CD4-positive, CD25-positive, alpha-beta regulatory T cell (primary cell): ENCODE data around the gene AGFG2. TPM values are rescaled to one million over a fixed set of nuclear protein-coding genes. Genes with fewer than 3 reads are reported as not detected.
A peak's percentile ranks its signal among the peaks of the same experiment; 100 is the strongest.
"Not testable (repeated sequence)": the region's sequence is repeated elsewhere in the genome, so short reads cannot be mapped to it uniquely, and the experiment has no call there.

Source experiments
- ATAC-seq, 2 donors: fragments of 150-1000 bp; cut with Tn5 transposase; one replicate each; pipeline ENCODE4 v1.10.0; 2021; ENCODE audit warnings: low read depth in 2 of 2, moderate number of reproducible peaks in 2 of 2, moderate library complexity in 1 of 2
- DNase-seq, 3 donors: peaks; one replicate each; pipeline versions ENCODE4 v3.0.0 to v3.0.0-alpha.2; 2012 to 2022; ENCODE audit warnings: mixed read lengths in 1 of 3
- H3K27ac ChIP-seq: one replicate; pipeline ENCODE4 v1.7.0; 2013; ENCODE audit warnings: mild to moderate bottlenecking, low read length; ENCODE audit not compliant: insufficient read depth, poor library complexity, severe bottlenecking
- H3K27me3 ChIP-seq: one replicate; pipeline ENCODE4 v1.7.0; 2013; ENCODE audit warnings: low read length; ENCODE audit not compliant: control insufficient read depth, insufficient read depth
- H3K36me3 ChIP-seq: one replicate; pipeline ENCODE4 v1.7.0; 2013; ENCODE audit warnings: mild to moderate bottlenecking, low read length, moderate library complexity; ENCODE audit not compliant: control insufficient read depth, insufficient read depth
- H3K4me1 ChIP-seq: 2 replicates; pipeline ENCODE4 v1.7.0; 2013; ENCODE audit warnings: mild to moderate bottlenecking, low read length; ENCODE audit not compliant: insufficient read depth, control insufficient read depth, poor library complexity, severe bottlenecking
- H3K4me3 ChIP-seq: one replicate; pipeline ENCODE4 v1.7.0; 2013; ENCODE audit warnings: low read depth, mild to moderate bottlenecking, low read length, moderate library complexity
- H3K9me3 ChIP-seq, 2 experiments: 1 replicate in 1 of 2; 2 replicates in 1 of 2; pipeline ENCODE4 v1.7.0; 2013; ENCODE audit warnings: low read length in 2 of 2, mild to moderate bottlenecking in 1 of 2, moderate library complexity in 1 of 2; ENCODE audit not compliant: control insufficient read depth in 2 of 2
- H3K27ac Mint-ChIP-seq, 3 donors: one replicate each; pipeline ENCODE4 v1.8.0; 2020 to 2022; ENCODE audit warnings: mild to moderate bottlenecking in 3 of 3, mixed read lengths in 3 of 3, moderate library complexity in 2 of 3
- H3K27me3 Mint-ChIP-seq: one replicate; pipeline ENCODE4 v1.8.0; 2022; ENCODE audit warnings: mild to moderate bottlenecking, mixed read lengths
- H3K36me3 Mint-ChIP-seq: one replicate; pipeline ENCODE4 v1.8.0; 2020; ENCODE audit warnings: mixed read lengths
- H3K4me1 Mint-ChIP-seq, 4 donors: one replicate each; pipeline ENCODE4 v1.8.0; 2020 to 2022; ENCODE audit warnings: mixed read lengths in 4 of 4, mild to moderate bottlenecking in 1 of 4
- H3K4me3 Mint-ChIP-seq, 4 donors: one replicate each; pipeline ENCODE4 v1.8.0; 2020 to 2022; ENCODE audit warnings: mild to moderate bottlenecking in 4 of 4, mixed read lengths in 4 of 4, moderate library complexity in 3 of 4
- H3K9me3 Mint-ChIP-seq, 7 donors: one replicate each; pipeline ENCODE4 v1.8.0; 2020 to 2022; ENCODE audit warnings: mixed read lengths in 7 of 7, mild to moderate bottlenecking in 3 of 7, moderate library complexity in 2 of 7
- polyA plus RNA-seq, 4 donors: library from polyadenylated mRNA; unstranded; fragments of 300-500 nt; fragmentation: Illumina TruSeq; gene quantifications; one replicate each; pipeline ENCODE4 v1.2.3, GENCODE V29; 2021
- total RNA-seq: library from RNA; stranded (reverse); gene quantifications from one replicate; pipeline ENCODE4 v1.2.3, GENCODE V29; 2022

The AGFG2 gene
- total and polyA plus RNA-seq, 5 donors from 2014 or later = 11.7 to 40.8 (median 17.3) TPM

DNA sequence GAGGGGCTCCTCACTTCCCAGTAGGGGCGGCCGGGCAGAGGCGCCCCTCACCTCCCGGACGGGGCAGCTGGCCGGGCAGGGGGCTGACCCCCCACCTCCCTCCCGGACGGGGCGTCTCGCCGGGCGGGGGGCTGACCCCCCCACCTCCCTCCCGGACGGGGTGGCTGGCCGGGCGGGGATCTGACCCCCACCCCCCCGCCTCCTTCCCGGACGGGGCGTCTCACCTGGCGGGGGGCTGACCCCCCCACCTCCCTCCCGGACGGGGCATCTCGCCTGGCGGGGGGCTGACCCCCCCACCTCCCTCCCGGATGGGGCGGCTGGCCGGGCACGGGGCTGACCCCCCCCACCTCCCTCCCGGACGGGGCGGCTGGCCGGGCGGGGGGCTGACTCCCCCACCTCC, 15.8 kb upstream of the AGFG2 start:
- H3K9me3 ChIP-seq, H3K27me3 ChIP-seq, H3K9me3 Mint-ChIP-seq, H3K27me3 Mint-ChIP-seq, H3K4me3 ChIP-seq, H3K27ac ChIP-seq, H3K4me1 Mint-ChIP-seq, ATAC-seq, H3K36me3 Mint-ChIP-seq, H3K4me1 ChIP-seq, DNase-seq, H3K36me3 ChIP-seq, H3K4me3 Mint-ChIP-seq, H3K27ac Mint-ChIP-seq: not testable (repeated sequence)

DNA sequence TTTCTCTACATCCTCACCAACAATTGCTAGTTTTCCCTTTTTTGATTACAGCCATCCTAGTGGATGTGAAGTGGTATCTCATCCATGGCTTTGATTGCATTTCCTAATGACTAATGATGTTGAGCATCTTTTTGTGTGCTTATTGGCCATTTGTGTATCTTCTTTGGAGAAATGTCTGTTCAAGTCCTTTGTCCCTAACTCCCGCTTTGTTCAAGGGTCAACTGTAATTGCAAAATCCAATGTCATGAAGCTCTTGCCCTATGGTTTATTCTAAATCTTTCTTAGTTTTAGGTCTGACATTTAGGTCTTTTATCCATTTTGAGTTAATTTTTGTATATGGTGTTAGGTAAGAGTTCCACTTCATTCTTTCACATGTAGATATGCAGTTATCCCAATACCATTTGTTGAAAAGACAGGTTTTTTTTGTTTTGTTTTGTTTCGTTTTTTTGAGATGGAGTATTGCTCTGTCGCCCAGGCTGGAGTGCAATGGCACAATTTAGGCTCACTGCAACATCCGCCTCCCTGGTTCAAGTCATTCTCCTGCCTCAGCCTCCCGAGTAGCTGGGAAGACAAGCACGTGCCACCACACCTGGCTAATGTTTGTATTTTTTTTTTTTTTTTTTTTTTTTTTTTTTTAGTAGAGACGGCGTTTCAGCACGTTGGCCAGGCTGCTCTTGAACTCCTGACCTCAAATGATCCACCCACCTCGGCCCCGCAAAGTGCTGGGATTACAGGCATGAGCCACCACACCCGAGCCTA, 10.7 kb upstream of the AGFG2 start:
- not testable (repeated sequence) for H3K36me3 ChIP-seq, H3K9me3 Mint-ChIP-seq, H3K36me3 Mint-ChIP-seq, H3K4me3 Mint-ChIP-seq, H3K27me3 Mint-ChIP-seq, H3K27me3 ChIP-seq, ATAC-seq, H3K4me3 ChIP-seq, DNase-seq, H3K27ac Mint-ChIP-seq, H3K9me3 ChIP-seq, H3K4me1 ChIP-seq, H3K27ac ChIP-seq, H3K4me1 Mint-ChIP-seq

DNA sequence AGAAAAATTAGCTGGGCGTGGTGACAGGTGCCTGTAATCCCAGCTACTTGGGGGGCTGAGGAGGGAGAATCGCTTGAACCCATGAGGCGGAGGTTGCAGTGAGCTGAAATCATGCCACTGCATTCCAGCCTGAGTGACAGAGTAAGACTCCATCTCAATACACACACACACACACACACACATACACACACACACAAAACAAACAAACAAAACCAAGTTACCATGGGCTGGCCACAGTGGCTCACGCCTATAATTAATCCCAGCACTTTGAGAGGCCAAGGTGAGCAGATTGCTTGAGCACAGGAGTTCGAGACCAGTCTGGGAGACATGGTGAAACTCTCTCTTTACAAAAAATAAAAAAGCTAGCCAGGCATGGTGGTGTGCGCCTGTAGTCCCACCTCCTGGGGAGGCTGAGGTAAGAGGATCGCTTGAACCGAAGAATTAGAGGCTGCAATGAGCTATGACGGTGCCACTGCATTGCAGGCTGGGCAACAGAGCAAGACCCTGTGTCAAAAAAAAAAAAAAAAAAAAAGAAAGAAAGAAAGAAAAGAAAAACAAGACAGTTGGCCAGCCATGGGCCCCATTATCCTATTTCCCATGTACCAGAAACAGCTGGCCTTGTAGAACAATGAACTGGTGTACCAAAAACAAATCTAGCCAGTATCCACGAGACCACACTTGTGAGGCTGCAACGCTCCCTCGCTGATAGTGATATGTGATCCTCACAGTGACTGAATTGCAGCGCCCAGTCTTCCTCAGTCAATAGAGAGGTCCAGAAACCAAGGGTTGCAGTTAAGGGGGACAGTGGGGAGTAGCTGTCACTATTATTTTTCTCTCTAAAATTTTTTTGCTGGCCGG, 6.6 kb upstream of the AGFG2 start:
- Histone ChIP-seq H3K27ac (no peak overlapping the region), H3K4me1 (no peaks in the 10 kb centered on the region), H3K27me3 (no peaks in the 10 kb centered on the region), H3K4me3 (no peak overlapping the region), H3K36me3 (no peaks in the 10 kb centered on the region), H3K9me3 (no peaks in the 10 kb centered on the region)
- no peak for ATAC-seq
- H3K27ac Mint-ChIP-seq = no peak overlapping the region
- H3K4me3 Mint-ChIP-seq = no peak overlapping the region
- DNase-seq = no peak
- H3K27me3 Mint-ChIP-seq = no peaks in the 10 kb centered on the region
- H3K4me1 Mint-ChIP-seq = no peaks in the 10 kb centered on the region
- H3K9me3 Mint-ChIP-seq = no peaks in the 10 kb centered on the region
- no peaks in the 10 kb centered on the region for H3K36me3 Mint-ChIP-seq

DNA sequence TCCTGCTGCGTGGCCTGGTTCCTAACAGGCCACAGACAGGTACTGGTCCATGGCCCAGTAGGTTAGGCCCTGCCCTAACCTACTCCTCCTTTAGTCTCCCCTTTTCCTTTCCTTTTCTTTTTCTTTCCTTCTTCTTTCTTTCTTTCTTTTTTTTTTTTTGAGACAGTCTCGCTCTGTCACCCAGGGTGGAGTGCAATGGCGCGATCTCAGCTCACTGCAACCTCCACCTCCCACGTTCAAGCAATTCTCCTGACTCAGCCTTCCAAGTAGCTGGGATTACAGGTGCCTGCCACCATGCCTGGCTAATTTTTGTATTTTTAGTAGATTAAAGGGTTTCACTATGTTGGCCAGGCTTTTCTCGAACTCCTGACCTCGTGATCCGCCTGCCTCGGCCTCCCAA, 3.0 kb upstream of the AGFG2 start:
- H3K36me3 Mint-ChIP-seq, H3K27ac Mint-ChIP-seq, DNase-seq, H3K27me3 Mint-ChIP-seq, H3K4me3 ChIP-seq, H3K27ac ChIP-seq, ATAC-seq, H3K9me3 Mint-ChIP-seq, H3K36me3 ChIP-seq, H3K27me3 ChIP-seq, H3K9me3 ChIP-seq, H3K4me3 Mint-ChIP-seq: not testable (repeated sequence)
- H3K4me1 Mint-ChIP-seq = peaks cover 6 to 23% (median 12%) of the 10 kb centered on the region in 4 donors
- H3K4me1 ChIP-seq = peaks cover 18% of the 10 kb centered on the region

DNA sequence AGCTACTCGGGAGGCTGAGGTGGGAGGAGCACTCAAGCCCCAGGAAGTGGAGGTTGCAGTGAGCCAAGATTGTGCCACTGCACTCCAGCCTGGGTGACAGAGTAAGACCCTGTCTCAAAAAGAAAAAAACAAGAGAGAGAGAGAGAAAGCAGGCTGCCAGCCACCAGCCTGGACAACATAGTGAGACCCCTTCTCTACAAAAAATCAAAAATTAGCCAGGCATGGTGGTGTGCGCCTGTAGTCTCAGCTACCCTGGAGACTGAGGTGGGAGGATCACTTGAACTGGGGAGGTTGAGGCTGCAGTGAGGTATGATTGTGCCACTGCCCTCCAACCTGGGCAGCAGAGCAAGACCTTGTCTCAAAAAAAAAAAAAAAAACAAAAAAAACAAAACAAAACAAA, 2.3 kb upstream of the AGFG2 start:
- H3K27me3 ChIP-seq, H3K36me3 ChIP-seq, H3K9me3 Mint-ChIP-seq, H3K27ac ChIP-seq, H3K4me3 ChIP-seq, DNase-seq, ATAC-seq, H3K9me3 ChIP-seq, H3K27me3 Mint-ChIP-seq, H3K36me3 Mint-ChIP-seq: not testable (repeated sequence)
- Mint-ChIP-seq H3K27ac (peak overlapping the region in 1 of 3 donors; percentile 23), H3K4me3 (peak overlapping the region in 1 of 4 donors; percentile 37), H3K4me1 (peaks cover 8 to 30% (median 18%) of the 10 kb centered on the region in 4 donors)
- H3K4me1 ChIP-seq = peaks cover 21% of the 10 kb centered on the region

DNA sequence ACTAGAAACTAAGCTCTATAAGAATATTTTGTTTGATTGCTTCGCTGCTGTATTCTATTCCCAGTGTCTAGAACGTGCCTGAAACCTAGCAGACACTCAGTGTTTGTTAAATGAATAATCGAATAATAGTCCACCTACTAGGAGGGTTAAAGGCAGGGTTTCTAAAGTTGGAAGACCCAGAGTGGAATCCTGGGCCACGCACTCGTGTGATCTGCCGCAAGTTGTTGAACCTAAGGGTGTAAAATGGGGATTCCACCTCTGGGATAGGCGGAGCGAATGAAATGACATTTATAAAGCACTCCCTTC, 702 bp upstream of the AGFG2 start:
- peak overlapping the region; percentile 65 for H3K27ac ChIP-seq
- peaks cover 16 to 46% (median 30%) of the 10 kb centered on the region in 4 donors for H3K4me1 Mint-ChIP-seq
- peak overlapping the region; percentile 93 to 100 (median 98) for H3K4me3 Mint-ChIP-seq
- peaks cover 4% of the 10 kb centered on the region for H3K36me3 Mint-ChIP-seq
- no peak for ATAC-seq
- H3K27me3 ChIP-seq = no peaks in the 10 kb centered on the region
- H3K9me3 ChIP-seq = no peaks in the 10 kb centered on the region
- peak overlapping the region; percentile 88 for H3K4me3 ChIP-seq
- no peaks in the 10 kb centered on the region for H3K36me3 ChIP-seq
- H3K9me3 Mint-ChIP-seq = no peaks in the 10 kb centered on the region
- H3K27me3 Mint-ChIP-seq = no peaks in the 10 kb centered on the region
- no peak for DNase-seq
- peak overlapping the region; percentile 56 to 88 (median 79) for H3K27ac Mint-ChIP-seq
- peaks cover 37% of the 10 kb centered on the region for H3K4me1 ChIP-seq

DNA sequence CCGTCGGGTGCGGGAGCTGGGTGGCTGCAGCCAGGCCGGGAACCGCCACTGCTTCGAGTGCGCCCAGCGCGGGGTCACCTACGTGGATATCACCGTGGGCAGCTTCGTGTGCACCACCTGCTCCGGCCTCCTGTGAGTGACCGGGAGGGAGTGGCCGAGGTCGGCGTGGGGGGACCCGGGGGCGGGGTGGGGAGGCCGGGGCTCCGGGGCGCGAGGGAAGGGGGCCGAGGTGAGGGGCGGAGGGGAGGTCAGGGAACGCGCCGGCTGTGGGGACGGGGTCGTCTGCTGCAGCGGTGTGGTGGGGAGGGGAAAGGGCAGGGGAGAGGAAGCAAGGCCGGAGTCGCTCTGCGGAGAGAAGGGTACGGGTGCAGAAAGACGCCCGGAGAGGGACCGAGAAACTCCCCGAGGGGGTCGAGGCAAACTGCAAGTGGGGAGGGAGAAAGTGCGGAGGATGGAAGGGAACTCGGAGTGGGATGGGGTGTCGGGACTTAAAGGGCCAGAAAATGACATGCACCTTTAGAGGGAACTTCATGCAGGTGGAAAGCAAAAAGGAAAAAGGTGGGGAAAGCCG, 518 bp downstream of the AGFG2 start:
- Histone ChIP-seq H3K4me1 (peaks cover 49% of the 10 kb centered on the region), H3K27ac (peak overlapping the region; percentile 74), H3K36me3 (no peaks in the 10 kb centered on the region), H3K27me3 (no peaks in the 10 kb centered on the region), H3K9me3 (no peaks in the 10 kb centered on the region), H3K4me3 (peak overlapping the region; percentile 92)
- no peaks in the 10 kb centered on the region for H3K9me3 Mint-ChIP-seq
- DNase-seq (no peak), ATAC-seq (no peak)
- H3K27ac Mint-ChIP-seq = peak overlapping the region in 2 of 3 donors; percentile 88 to 90
- H3K4me3 Mint-ChIP-seq = peak overlapping the region; percentile 93 to 100 (median 98)
- peaks cover 4% of the 10 kb centered on the region for H3K36me3 Mint-ChIP-seq
- H3K27me3 Mint-ChIP-seq = no peaks in the 10 kb centered on the region
- peaks cover 28 to 58% (median 43%) of the 10 kb centered on the region in 4 donors for H3K4me1 Mint-ChIP-seq
